Umbilical cord (tissue), 2 donors: ENCODE data around the gene EXOC3L4. TPM values are rescaled to one million over a fixed set of nuclear protein-coding genes. Genes with fewer than 3 reads are reported as not detected.
A peak's percentile ranks its signal among the peaks of the same experiment; 100 is the strongest.
"Not testable (repeated sequence)": the region's sequence is repeated elsewhere in the genome, so short reads cannot be mapped to it uniquely, and the experiment has no call there.

Experiments used
- DNase-seq: peaks from one replicate; pipeline ENCODE4 v3.0.0-alpha.2; 2015; ENCODE audit warnings: low spot score
- total RNA-seq: library from RNA; depleted of rRNA; stranded (reverse); fragments of >200 nt; gene quantifications from one replicate; pipeline ENCODE4 v1.2.3, GENCODE V29; 2014; ENCODE audit warnings: low replicate concordance; ENCODE audit not compliant: insufficient read depth

The EXOC3L4 gene
- total RNA-seq, 1 donor from 2014 or later: 0.72 TPM

DNA sequence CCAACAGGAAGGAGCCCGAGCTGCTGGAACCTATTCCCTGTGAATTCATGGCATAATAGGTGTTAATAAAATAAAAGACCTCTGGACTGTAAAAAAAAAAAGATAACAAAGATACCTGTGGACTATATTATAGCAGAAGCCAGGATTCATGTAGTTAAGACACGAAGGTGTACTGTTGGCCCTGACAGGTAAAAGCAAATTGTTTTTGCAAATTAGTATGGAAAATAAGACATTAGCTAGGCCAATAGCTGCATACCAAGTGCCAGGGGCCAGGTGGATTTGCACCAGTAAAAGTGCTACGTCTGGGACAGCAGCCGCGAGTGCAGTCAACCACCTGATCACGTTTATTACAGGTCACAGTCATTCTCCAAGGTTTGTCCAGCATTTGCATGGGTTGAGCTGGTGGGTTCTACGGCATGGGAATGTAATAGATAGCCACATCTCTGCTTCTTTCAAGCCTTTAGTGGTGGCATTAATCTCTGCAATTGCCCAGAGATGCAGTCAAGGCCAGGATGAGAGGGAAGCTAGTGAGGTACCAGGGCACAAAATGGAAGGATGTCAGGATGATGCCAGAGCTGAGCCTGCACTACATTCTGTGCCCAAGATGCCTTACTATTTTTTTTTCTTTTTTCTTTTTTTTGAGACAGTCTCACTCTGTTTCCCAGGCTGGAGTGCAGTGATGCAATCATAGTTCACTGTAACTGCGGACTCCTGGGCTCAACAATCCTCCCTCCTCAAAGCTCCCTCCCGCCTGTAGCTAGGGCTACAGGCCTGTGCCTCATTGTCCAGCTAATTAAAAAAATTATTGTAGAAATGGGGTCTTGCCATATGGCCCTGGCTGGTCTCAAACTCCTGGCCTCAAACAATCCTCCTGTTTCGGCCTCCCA lies 55.1 kb downstream of the EXOC3L4 start:
- DNase-seq: no peak

DNA sequence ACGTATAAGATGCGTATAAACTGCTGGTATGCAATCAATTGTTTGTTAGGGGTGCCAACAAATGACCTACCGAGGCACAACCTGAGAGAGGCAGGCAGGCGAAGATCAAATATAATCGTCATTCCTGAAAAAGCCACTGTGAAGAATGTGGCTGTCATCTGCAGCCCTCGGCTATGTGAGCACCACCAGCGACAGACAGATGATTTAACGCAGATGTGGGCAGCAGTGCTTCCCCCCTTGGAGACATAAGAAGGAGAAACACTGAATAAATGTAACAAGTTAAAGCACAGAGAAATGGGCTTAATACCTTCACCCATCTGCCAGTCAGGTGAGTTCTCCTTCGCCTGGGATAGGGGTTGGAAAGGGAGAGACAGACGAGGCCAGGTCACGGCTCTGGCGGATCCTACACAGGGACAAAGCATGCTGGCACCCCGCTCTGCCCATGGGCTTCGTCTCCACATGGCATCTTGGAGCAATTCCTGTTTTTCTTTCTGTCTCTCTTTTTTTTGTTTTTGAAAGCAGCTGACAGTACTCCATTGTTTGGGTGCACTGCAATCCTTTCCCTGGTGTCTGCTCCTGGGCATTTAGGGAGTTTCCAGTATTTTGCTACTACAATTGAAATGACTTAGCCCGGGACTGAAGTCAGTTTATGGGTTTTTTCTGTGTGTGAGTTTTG lies 56.9 kb downstream of the EXOC3L4 start:
- no peak for DNase-seq

DNA sequence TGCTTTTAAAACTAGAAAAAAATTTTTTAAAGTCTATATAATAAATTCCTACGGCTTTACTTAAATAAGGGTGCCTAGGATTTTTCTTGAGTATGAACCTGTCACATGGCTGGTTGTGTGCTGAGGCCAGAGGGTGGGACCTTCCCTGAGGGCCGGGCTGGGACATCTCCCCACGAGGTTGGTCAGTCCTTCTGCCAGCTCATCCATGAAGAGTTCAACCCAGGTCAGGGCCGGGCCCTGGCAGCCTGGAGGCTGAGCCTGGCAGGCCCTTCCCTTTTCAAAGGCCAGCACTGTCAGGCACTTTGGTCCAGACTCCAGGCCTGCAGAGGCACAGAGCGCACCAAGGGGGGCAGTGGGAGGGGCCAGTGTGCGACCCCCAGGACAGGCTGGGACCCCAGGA lies 60.5 kb downstream of the EXOC3L4 start:
- peak; percentile 60 for DNase-seq

DNA sequence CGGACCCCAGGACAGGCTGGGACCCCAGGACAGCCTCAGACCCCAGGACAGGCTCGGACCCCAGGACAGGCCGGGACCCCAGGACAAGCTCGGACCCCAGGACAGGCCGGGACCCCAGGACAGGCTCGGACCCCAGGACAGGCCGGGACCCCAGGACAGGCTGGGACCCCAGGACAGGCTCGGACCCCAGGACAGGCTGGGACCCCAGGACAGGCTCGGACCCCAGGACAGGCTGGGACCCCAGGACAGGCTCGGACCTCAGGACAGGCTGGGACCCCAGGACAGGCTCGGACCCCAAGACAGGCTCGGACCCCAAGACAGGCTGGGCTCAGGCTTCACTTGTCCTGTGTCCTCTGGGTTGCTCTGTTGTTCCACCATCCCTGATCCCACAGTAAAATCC lies 60.9 kb downstream of the EXOC3L4 start:
- not testable (repeated sequence) for DNase-seq

DNA sequence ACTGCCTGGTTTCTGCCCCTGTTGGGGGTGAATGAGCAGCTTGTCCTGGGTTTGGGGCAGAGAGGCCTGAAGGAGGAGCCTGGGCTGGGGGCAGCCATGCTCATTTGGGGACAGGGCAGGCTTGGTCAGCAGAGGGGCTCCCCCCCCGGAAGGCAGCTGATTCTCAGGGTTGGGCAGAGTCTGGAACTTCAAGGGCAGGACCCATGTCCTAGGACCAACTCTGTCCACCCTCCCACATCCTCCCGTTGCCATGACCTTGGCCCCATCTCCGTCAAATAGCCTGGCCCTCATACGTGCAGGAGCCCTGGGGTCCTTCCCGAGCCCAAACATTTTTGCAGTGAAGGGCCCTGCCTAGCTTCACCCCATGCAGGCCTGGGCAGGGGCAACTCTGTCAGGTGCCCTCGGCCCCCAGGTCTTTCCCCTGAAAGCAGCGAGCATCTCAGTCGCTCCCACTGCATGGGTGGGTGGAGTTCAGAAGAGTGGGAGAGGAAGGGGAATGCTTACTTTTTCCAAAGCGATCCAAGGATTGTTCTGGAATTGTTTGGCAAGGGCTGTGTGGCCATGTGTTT lies 61.4 kb downstream of the EXOC3L4 start:
- no peak for DNase-seq

DNA sequence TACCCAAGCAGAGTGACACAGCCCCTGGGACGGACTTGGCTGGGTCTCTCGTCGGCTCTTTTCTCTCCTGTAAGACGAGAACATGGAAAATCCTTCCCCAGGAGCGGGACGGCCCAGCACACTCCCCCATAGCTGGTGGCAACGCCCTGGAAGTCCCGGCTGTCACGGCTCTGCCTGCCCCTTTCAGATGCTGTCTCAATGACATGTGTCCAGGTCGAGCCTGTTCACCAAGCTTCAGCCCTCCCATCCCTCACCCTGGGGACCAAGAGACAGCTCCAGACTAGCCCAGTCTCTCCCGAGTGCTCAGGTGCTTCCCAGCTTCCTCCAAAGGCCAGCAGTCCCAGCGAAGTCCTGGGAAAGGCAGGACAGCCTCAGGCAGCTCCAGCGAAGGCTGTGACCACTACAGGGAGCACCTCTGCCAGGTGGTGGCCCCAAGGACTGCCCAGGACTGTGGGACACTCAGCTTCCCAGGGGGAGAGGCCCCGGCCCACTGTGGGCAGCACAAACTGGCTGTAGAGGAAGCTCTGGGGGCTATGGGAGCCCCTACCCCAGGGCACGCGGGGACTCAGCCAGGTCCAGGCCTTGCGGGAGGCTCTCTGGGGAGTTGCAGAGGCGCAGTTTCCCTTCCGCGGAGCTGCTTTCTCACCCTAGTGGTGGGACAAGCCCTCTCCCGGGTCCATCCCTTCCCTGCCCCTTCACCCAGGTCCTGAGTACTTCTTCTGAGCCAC lies 62.3 kb downstream of the EXOC3L4 start:
- DNase-seq: no peak

DNA sequence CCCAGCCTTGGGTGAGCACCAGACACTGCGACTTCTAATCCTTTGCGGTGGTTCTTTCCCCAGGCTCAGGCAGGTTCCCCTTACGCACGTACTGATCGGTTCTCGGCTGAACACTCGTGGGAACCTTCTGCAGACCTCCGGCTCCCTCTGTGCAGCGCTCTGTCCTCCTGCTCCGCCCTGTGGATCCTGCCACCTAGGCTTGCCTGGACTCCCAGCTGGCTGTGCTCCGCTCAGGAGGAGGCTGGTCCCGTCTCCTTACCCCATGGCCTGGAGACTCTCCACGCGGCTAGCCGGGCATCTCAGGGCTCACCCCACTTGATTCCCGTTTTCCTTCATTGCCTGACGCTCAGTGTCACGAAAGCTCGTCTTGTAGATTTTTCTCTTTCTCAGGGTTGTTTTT lies 63.4 kb downstream of the EXOC3L4 start:
- DNase-seq: no peak

DNA sequence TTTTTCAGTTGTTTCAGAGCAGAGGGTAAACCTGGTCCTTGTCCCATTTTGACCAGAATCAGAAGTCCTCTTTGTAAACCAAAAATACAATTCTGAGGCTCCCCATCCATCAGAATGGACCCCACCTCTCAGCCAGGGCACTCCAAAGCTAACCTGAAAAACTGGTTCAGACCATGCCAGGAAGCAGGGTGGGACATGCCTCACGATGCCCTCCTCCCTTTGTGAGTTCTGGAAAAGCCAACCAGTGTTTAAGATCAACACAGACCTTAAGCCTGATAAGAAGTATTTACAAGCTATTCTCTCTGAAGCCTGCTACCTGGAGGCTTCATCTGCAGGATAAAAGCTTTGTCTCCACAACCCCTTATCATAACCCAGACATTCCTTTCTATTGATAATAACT lies 64.2 kb downstream of the EXOC3L4 start:
- no peak for DNase-seq

Other genes starting within 250 kb of the EXOC3L4 start
- not detected for gene AMN, start 172.1 kb upstream of the EXOC3L4 start, total RNA-seq
- 99.7 TPM for gene CDC42BPB, start 37.2 kb upstream of the EXOC3L4 start, total RNA-seq
- gene LBHD2, start 10.5 kb upstream of the EXOC3L4 start, total RNA-seq: not detected
- 92.0 TPM for gene TNFAIP2, start 28.7 kb downstream of the EXOC3L4 start, total RNA-seq
- 165 TPM for gene EIF5, start 239.5 kb downstream of the EXOC3L4 start, total RNA-seq